IPS DF 4.7 (cell line): ENCODE measurements around the gene WDFY4.

Source experiments
- DNase-seq: peaks from one replicate; pipeline ENCODE4 v3.0.0-alpha.2; 2013; ENCODE audit warnings: low spot score; ENCODE audit errors: extremely low read depth

Gene WDFY4

GRCh38 chr10:48768144-48768766 is 83.6 kb downstream of the WDFY4 start:
- no peak for DNase-seq

GRCh38 chr10:48768926-48769325 is 84.3 kb downstream of the WDFY4 start:
- DNase-seq = no peak

GRCh38 chr10:48769706-48770435 is 85.2 kb downstream of the WDFY4 start:
- DNase-seq = no peak

GRCh38 chr10:48770561-48771089 is 86.0 kb downstream of the WDFY4 start:
- DNase-seq = no peak

- no peak for DNase-seq
Observed at GRCh38 chr10:48771234-48771633, 86.6 kb downstream of the WDFY4 start.

GRCh38 chr10:48772059-48772458 is 87.4 kb downstream of the WDFY4 start:
- DNase-seq = no peak

- DNase-seq = no peak
Observed at GRCh38 chr10:48773580-48773979, 88.9 kb downstream of the WDFY4 start.

- no peak for DNase-seq
Observed at GRCh38 chr10:48774416-48775205, 89.9 kb downstream of the WDFY4 start.

GRCh38 chr10:48775206-48775517 is 90.5 kb downstream of the WDFY4 start:
- no peak for DNase-seq

GRCh38 chr10:48776005-48776522 is 91.4 kb downstream of the WDFY4 start:
- DNase-seq = no peak

- no peak for DNase-seq
Observed at GRCh38 chr10:48776528-48776927, 91.9 kb downstream of the WDFY4 start.

GRCh38 chr10:48777110-48777509 is 92.4 kb downstream of the WDFY4 start:
- DNase-seq = no peak

- DNase-seq = no peak
Observed at GRCh38 chr10:48778193-48778857, 93.7 kb downstream of the WDFY4 start.

GRCh38 chr10:48779077-48779476 is 94.4 kb downstream of the WDFY4 start:
- no peak for DNase-seq

GRCh38 chr10:48779546-48780152 is 95.0 kb downstream of the WDFY4 start:
- no peak for DNase-seq

- DNase-seq = no peak
Observed at GRCh38 chr10:48780341-48780740, 95.7 kb downstream of the WDFY4 start.

- DNase-seq = no peak
Observed at GRCh38 chr10:48782386-48782785, 97.7 kb downstream of the WDFY4 start.

GRCh38 chr10:48784031-48784430 is 99.4 kb downstream of the WDFY4 start:
- no peak for DNase-seq

GRCh38 chr10:48785796-48786195 is 101.1 kb downstream of the WDFY4 start:
- DNase-seq = no peak

GRCh38 chr10:48786606-48787282 is 102.1 kb downstream of the WDFY4 start:
- no peak for DNase-seq
